Skin of body (tissue), 2 donors: Measurements from ENCODE around the gene CASTOR1. TPM values are rescaled to one million over a fixed set of nuclear protein-coding genes. Genes with fewer than 3 reads are reported as not detected.
"Not testable (repeated sequence)": the region's sequence is repeated elsewhere in the genome, so short reads cannot be mapped to it uniquely, and the experiment has no call there.

Source experiments
- DNase-seq: peaks from one replicate; lab custom pipeline; 2025; lab: John Stamatoyannopoulos, UW
- total RNA-seq: library from RNA; depleted of rRNA; stranded (reverse); fragments of >200 nt; gene quantifications from one replicate; pipeline ENCODE4 v1.2.3, GENCODE V29; 2014

The CASTOR1 gene
- total RNA-seq, result 5.2 TPM

DNA sequence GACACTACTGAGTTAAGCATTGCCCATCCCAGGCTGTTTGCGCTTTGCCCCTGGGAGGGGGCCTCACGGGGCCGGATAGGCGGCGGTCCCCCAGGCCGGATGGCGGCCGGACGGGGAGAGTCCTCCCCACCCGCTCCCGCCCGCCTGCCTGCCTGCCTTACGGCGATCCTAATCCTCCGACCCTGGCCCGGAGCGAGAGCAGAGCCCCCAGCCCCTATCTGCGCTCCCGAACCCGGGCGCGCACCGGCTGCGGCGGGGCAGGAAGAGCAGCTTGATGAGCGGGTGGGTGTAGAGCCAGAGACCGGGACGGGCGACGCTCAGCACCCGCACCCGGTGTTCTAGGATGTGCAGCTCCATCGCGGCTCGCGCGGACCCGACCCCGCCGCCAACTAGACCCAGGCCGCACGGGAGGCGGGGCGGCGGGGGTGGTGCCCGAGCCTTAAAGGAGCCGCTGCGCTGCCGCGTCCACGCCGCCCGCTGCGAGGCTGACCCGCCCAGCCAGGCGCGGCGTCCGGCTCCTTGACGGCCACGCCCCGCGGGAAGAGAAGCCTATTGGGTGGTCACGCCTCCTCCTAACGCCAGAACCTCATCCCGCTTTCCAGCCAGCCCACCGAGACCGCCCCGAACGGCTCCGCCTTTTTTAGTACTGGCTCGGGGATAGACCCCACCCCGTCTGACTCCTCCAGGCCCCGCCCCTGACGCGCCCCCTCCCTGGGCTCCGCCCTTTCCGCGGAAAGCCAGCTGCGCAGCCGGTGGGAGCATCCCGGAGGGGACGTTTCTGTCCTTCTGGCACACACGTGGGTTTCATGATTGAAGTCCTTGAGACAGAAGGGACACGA, at the start of gene CASTOR1:
Gene CASTOR1 (minus strand): TSS at position 365 of the 839 bp plus-strand sequence. CDS start 8 bp downstream, at position 357.
- peak; percentile 97 for DNase-seq

DNA sequence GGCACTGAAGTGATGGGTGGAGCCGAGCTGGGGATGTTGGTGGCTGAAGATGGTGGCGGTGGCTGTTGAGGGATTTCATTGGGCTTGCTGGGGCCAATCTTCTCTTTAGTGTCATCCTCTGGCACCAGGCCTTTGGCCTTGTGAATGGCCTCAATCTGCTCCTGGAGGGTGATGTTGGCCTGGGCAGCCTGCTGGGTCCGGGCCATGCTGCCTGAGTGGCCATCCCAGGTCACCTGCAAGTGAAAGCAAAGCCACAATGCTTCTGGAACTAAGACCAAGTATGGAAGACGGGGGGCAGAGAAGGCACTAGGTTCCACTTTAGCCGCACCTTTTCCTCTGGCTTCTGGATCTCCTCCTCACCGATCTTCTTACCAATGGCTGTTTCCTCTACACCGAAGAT, 49.5 kb upstream of the CASTOR1 start:
- no peak for DNase-seq

- DNase-seq, result not testable (repeated sequence)
Observed at GRCh38 chr22:30338341-30338740, 49.0 kb upstream of the CASTOR1 start.

DNA sequence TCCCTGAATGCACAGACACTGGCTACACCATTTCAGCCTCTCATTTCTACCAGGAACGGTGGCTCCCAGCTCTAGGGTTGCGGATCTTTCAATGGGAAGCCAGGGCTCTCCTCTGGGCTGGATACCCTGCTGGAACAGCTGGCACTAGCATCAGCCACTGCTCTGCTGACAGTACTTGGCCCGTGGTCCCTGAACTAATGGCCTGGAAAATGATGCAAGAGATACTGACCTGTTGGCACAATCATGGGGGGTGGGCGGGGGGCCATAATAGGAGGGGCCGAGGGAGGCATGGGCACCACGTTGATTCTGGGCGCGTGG, 48.1 kb upstream of the CASTOR1 start:
- DNase-seq, result no peak

DNA sequence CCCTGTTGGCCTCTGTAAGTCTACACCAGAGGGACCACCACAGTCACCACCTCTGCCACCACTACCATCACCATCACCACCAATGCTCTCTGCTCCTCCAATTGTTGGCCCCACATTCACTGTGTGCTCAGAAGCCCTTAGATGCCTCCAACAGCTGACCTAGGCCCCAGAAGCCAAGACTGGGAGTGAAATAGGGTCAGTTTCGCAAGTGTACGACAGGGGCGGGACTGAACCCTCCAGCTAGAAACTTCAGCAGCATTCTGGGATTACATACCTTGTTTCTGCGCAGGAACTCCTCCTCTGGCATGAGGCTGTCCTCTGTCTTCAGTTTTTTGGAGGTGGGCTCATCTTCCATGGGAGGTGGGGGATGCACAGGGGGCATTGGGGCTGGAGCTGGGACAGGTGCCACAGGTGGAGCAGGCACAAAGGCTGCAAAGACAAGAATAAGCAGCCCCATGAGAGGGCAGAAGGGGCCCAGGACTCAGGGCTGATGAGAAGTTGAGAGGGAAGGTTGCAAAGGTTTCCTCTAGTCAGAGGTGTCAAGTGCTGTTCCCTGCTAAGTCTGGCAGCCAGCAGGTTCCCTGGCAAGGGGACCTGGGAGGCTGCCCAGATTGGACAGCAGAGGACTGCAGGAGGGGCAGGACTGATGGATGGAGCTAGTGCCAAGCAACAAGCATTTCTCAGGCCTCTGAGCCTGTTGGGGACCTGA, 47.6 kb upstream of the CASTOR1 start:
- DNase-seq, result no peak

- no peak for DNase-seq
Observed at GRCh38 chr22:30335236-30335635, 45.9 kb upstream of the CASTOR1 start.

DNA sequence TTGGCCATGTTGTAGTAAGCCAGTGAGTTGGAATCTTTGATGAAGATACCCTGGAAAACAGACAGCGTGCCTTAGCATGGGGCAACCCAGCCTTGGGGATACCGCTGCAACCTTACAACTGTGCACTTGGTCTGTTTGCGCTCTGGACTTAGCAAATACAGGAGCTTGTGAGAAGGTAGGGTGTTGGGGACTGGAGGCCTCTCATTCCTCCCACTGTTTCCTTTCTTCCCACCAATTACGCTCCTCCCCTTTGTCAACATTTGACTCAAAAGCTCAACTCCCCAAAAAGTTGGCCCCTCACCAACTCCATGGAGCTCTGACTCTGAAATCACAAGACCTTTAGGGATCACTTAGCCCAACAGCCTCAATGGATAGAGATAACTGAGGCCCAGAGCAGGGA, 45.3 kb upstream of the CASTOR1 start:
- no peak for DNase-seq

- DNase-seq, result no peak
Observed at GRCh38 chr22:30333707-30334087, 44.4 kb upstream of the CASTOR1 start.

DNA sequence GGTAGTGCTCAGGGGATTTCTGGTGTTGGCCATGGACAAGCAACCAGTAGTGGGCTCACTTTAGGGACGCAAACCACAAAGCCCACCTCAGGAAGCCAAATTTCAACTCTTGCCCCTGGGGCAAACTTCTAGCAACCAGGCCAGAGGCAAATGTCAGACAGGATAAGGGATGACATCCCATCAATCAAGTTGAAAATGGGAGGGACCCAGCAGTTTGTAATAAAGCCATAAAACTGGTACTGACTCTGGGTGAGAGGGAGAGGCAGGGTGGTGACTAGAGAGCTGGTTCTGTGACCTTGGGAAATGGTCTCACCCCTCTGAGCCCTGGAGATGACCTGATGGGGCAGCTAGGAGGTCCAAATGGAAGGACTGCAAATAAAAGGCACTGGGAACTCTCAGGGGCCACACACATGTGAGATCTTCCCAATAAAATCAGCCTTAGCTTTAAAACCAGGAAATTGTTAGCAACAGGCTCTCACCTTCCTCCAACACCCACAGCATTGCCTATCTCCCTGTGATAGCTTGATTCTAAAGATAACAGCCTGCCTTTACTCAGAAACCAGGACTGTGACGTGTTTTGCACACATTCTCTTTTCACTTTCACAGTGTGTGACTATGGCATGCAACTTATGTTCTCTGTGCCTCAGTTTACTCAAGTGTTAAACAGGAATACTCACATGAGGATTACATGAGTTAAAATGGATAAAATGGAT, 43.8 kb upstream of the CASTOR1 start:
- no peak for DNase-seq

- DNase-seq, result no peak
Observed at GRCh38 chr22:30332551-30332950, 43.2 kb upstream of the CASTOR1 start.

- DNase-seq, result no peak
Observed at GRCh38 chr22:30328466-30329049, 39.3 kb upstream of the CASTOR1 start.

GRCh38 chr22:30327864-30328345, 38.6 kb upstream of the CASTOR1 start:
- no peak for DNase-seq

DNA sequence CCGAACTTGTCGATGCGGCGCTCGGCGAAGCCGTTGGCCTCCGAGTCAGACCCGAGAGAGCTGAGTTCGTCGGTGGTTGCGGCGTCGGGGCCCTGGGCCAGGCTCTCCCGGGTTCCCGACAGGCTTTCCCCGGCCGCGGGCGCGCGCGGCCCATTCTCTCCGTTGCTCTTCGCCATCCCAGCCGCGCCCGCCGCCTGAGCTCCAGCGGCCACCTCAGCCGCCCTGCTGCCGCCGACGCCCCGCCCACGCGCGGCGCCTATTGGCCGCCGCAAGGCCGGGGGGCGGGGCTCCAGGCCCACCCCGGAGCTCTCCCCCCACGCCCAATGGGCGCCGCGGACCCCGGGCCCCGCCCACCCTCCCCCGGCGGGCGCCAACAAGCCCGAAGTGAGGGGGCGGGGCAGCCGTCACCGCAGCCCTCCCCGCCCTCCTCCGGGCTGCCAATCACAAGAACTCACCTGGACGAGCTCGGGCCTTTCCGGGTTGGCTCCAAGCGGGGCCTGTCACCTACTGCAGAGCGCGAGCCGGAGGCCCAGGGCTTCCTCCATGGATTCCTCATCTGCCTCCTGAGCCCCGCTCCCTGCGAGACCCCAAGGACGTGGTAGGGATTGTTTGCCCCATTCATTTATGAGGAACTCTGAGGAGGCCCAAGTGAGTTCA, 37.5 kb upstream of the CASTOR1 start, which contains the start of gene TBC1D10A:
Gene TBC1D10A (minus strand): TSS at position 236 of the 657 bp plus-strand sequence. CDS start 60 bp downstream, at position 176.
- DNase-seq, result peak; percentile 83

- no peak for DNase-seq
Observed at GRCh38 chr22:30326255-30326705, 37.0 kb upstream of the CASTOR1 start.

GRCh38 chr22:30325724-30326254, 36.5 kb upstream of the CASTOR1 start:
- DNase-seq, result no peak

DNA sequence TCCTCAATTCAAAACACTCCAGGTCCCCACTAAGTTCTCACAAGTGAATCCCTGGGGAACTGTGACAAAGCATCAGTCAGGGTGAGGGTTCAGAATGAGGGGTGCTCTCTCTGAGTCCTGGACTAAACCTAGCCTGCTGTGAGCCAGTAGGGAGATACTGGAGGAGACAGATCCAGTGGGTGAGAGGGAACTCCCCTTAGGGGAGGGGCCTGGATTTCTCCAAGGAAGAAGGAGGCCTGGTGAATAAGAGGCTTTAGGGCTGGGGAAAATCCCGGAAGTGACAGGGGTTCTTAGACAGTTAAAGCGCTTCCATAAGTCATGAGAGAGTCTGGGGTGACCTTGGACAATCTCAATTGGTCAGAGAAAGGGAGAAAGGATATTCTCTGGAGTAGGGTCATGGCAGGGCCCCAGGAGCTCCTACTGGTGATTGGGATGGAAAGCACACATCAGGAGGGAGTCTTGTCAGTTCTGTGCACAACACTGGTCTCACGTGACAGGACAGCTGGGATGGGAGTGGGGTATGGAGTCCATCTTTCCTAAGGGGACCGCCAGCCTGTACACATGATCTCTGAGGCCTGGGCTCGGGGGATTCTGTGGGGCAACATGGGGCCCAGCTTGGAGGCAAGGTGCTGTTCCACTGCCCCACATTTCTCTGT, 35.9 kb upstream of the CASTOR1 start:
- DNase-seq, result peak; percentile 40

- DNase-seq, result no peak
Observed at GRCh38 chr22:30324014-30324730, 34.9 kb upstream of the CASTOR1 start.

- DNase-seq, result no peak
Observed at GRCh38 chr22:30323246-30323645, 33.9 kb upstream of the CASTOR1 start.

- no peak for DNase-seq
Observed at GRCh38 chr22:30321461-30321860, 32.2 kb upstream of the CASTOR1 start.
